UCSD-AML1 (cell line): ENCODE measurements around the gene SH2D5.

ENCODE experiments used
- DNase-seq: peaks from one replicate; lab custom pipeline; 2025; ENCODE audit not compliant: unreplicated experiment; lab: John Stamatoyannopoulos, UW

Gene SH2D5

DNA sequence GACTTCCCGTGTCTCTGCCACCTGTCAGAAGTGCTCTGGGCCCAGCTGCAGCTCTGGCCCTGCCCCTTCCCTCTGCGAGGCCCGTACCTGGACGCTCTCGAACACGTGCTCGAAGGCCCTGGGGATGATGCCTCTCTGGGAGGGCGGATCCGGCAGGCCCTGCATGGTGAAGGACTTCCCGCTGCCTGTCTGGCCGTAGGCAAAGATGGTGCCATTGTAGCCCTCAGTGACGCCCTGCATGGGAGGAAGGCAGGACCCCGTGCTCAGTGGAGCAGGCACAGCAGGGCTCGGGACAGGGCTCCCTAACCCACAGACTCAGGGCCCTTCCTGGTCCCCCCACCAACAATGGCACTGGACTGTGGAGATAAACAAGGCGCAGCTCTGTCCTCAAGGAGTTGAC, 17.1 kb downstream of the SH2D5 start:
- DNase-seq = no peak

DNA sequence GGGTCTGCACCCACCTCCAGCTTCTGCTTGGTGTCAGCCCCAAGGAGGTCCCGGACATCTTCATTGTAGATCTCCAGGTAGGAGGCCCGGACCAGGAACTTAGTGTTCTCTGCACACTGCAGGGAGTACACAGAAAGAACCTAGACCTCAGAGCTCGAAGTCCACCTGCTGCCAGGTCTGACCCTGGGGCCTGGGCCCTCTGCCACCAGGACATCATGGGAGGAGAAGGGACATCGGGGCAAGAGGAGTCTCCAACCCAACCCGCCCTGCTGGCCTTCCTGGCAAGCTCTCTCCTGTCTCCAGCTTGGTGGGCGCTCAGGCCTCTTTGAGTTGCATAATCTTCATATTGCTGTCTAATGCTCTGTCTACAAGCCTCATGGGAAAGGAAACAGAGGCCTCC, 19.1 kb downstream of the SH2D5 start:
- no peak for DNase-seq

DNA sequence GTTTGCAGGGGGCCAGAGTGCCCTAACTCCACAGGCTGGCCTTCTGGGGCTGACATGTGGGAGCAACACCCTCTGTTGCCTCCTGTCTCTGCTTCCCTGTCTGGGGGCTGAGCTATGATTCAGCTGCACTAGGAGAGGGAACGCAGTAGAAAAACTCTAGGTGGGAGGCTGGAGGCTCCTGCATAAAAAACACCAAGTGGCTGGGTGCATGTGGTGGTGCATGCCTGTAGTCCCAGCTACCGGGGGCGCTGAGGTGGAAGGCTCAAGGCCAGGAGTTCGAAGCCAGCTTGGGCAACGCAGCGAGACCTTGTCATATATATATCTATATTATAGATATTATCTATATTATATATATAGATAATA, 20.3 kb downstream of the SH2D5 start:
- DNase-seq = no peak

GRCh38 chr1:20711285-20712214, 21.0 kb downstream of the SH2D5 start:
- DNase-seq = no peak

DNA sequence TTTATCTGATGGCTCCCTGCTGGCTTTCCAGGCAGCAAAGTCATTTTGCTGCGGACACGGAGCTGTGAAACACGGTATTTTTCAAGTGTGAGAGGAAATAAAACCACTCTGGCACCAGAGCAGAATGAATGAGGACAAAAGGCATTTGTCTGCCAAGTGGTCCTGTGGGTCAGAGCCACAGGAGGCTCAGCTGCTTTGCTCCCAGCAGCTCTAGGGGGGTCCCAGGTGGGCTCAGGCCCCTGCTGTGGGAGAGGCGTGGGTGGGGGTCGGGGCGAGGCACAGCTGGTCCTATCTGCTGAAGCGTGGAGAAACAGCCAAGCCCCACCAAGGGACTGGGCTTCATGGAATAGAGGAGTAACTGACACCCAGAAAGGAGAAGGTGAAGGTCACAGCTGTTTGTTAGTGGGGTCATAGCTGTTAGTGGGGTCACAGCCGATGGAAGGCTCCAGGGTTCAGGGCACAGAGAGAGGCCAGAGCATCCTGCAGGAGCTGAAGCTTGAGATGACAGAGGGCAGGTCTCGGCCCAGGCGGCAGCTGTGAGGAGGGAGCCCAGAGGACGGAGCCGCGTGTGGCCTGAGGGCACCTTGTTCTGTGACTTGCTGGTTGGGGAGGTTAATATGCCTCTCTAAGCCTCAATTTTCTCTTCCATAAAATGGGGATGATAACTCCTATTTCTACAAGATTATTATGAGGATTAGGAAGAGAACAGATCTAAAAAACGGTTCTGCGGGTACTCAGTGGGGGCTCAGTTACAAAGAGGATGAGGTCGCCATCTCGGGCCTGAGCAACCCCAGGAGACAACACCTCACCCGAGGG, 21.8 kb downstream of the SH2D5 start:
- DNase-seq = no peak

GRCh38 chr1:20709868-20710267, 22.6 kb downstream of the SH2D5 start:
- no peak for DNase-seq

GRCh38 chr1:20708891-20709290, 23.6 kb downstream of the SH2D5 start:
- DNase-seq = no peak

GRCh38 chr1:20708057-20708456, 24.4 kb downstream of the SH2D5 start:
- no peak for DNase-seq

DNA sequence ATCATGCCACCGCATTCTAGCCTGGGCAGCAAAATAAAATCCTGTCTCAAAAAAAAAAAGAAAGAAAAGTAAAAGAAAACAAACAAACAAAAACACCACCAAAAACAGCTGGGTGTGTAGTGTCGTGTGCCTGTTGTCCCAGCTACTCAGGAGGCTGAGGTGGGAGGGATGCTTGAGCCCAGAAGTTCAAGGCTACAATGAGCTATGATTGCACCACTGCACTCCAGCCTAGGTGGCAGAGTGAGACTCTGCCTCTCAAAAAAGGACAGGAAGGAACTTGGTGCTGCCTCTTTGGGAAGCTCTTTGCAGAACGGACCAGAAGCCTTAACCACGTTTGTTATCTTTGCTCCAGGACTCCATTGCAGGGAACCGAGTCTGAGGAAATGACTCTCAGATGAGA, 25.7 kb downstream of the SH2D5 start:
- DNase-seq = no peak

GRCh38 chr1:20705203-20705755, 27.2 kb downstream of the SH2D5 start:
- no peak for DNase-seq

GRCh38 chr1:20704390-20705202, 27.9 kb downstream of the SH2D5 start:
- DNase-seq = no peak

DNA sequence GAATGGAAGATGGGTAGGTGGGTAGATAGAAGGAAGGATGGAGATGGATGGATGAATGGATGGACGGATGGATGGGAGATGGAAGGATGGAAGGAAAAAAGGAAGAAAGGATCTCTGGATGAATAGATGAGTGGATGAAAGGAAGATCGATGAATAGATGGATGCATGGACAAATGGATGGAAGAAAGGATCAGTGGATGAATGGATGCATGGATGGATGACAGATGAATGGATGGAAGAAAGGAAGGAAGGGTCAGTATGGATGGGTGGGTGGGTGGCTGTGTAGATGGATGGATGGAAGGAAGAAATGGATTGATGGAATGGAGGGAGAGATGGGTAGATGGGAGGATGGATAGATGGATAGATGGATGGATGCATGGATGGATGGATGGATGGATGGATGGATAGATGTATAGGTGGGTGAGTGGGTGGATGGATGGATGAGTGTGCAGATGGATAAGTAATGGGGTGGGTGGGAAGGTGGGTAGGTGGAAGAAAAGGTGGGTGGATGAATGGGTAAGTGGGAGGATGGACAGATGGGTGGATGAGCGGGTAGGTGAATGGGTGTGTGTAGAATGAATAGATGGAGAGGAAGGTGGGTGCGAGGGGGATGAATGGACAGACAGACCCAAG, 29.3 kb downstream of the SH2D5 start:
- no peak for DNase-seq

- DNase-seq = peak; percentile 32
These were observed 30.1 kb downstream of the SH2D5 start for GRCh38 chr1:20702416-20702815.

GRCh38 chr1:20701847-20702246, 30.7 kb downstream of the SH2D5 start:
- DNase-seq = no peak

DNA sequence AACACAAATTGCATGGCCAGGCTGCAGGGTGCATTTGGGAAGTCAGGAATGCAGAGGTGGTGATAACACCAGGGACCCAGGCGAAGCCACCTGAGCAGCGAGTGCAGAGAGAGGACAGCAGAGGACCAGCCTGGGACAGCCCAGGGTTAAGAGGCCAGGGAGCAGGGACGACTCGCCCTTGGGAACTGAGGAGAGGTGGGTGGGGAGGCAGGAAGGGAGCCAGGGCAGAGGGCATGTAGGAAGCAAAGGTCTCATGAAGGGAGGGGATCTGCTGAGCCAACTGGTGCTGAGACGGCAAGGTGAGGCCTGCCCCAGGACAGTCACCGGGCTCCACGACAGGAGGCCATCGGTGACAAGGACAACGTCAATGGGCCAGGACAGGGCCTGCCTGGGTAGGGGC, 31.1 kb downstream of the SH2D5 start:
- DNase-seq = no peak

DNA sequence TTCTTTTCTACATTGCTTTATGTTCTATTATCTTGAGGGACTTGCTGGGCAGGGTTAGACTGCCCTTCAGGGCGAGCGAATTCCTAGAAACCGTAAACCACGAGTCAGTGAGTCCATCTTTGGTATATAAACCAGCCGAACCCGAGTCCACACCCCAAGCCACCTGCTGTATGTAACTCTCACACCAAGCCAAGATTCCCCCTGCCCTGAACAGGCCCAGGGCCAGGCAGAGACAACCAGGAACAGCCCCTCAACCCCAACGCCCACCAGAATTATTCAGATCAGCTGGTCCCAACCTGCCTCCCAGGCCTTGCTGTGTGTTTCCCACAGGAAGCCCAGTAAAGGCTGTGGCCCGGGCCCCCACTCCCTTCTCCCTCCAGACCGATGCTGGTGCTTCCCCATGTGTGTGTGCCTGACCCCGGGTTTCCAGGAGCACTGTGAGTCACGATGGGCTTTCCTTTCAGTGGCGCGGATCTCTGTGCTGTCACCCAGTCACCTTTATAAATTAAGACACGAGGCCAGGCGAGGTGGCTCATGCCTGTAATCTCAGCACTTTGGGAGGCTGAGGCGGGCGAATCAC, 31.8 kb downstream of the SH2D5 start:
- no peak for DNase-seq

DNA sequence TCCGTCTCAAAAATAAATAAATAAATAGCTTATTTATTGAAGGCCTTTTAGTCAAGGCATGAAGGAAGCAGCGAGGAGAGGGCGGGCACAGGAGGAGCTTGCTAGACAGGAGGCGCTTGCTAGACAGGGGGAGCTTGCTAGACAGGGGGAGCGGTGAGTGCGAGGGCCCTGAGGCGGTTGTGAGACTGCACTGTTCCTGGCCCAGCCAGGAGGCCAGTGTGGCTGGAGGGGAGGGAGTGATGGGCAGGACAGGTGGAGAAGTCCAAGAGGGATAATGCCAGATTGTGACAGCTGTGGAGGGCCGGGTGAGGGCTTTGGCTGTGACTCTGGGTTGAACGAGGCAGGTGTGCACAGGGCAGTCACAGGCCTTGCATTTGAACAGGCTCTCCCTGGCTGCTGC, 32.9 kb downstream of the SH2D5 start:
- no peak for DNase-seq

DNA sequence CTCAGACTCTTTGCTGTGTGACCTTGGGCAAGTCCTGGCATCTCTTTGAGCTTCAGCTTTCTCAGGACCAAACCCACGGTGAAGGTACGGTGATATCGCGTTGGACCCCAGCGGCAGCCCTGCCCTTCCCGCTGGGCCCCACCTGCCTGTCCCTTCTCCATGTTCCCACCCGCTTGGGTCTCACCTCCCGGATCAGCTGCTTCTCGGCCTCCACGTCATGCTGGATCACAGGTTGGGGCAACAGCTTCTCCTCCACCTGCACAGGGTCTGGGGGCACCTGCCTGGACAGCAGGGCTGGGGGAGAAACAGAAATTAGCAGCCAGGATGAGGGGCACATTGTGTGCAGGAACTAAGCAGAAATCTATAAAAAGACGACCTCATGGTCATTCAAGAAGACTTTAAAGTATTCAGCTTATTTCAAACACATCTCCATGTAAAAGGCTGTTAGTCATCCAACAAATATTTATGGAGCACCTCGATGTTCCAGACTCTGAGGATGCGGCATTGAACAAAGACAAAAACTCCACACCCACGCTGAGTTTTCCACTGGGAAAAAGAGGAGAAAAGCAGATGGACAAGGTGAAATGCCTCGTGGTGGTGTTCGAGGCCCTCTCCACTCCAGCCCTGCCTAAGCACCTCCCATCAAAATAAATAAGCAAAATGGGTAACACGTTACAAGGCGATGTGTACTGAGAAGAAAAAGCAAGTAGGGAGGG, 34.1 kb downstream of the SH2D5 start:
- DNase-seq = no peak

- no peak for DNase-seq
These were observed 34.9 kb downstream of the SH2D5 start for GRCh38 chr1:20697563-20697962.
